Measurements from ENCODE around the gene APBA2.

The APBA2 gene

GRCh38 chr15:28955160-28955992 is 69.6 kb downstream of the APBA2 start:
- DNase-seq (ENCODE audit: low read depth in 3 of 3, low spot score in 1 of 3) = no peak

GRCh38 chr15:28955993-28956421 is 70.2 kb downstream of the APBA2 start:
- DNase-seq (ENCODE audit: low read depth in 3 of 3, low spot score in 1 of 3) = no peak

GRCh38 chr15:28956491-28956890 is 70.7 kb downstream of the APBA2 start:
- no peak for DNase-seq (ENCODE audit: low read depth in 3 of 3, low spot score in 1 of 3)

- no peak for DNase-seq (ENCODE audit: low read depth in 3 of 3, low spot score in 1 of 3)
Observed at GRCh38 chr15:28957606-28958498, 72.1 kb downstream of the APBA2 start.

GRCh38 chr15:28959326-28959725 is 73.6 kb downstream of the APBA2 start:
- no peak for DNase-seq (ENCODE audit: low read depth in 3 of 3, low spot score in 1 of 3)

- DNase-seq (ENCODE audit: low read depth in 3 of 3, low spot score in 1 of 3) = no peak
Observed at GRCh38 chr15:28960979-28961378, 75.2 kb downstream of the APBA2 start.

- no peak for DNase-seq (ENCODE audit: low read depth in 3 of 3, low spot score in 1 of 3)
Observed at GRCh38 chr15:28961391-28961790, 75.6 kb downstream of the APBA2 start.

GRCh38 chr15:28962851-28963710 is 77.3 kb downstream of the APBA2 start:
- no peak for DNase-seq (ENCODE audit: low read depth in 3 of 3, low spot score in 1 of 3)

- no peak for DNase-seq (ENCODE audit: low read depth in 3 of 3, low spot score in 1 of 3)
Observed at GRCh38 chr15:28963711-28964081, 77.9 kb downstream of the APBA2 start.

GRCh38 chr15:28964098-28964497 is 78.3 kb downstream of the APBA2 start:
- DNase-seq (ENCODE audit: low read depth in 3 of 3, low spot score in 1 of 3) = no peak

- no peak for DNase-seq (ENCODE audit: low read depth in 3 of 3, low spot score in 1 of 3)
Observed at GRCh38 chr15:28967066-28967465, 81.3 kb downstream of the APBA2 start.

GRCh38 chr15:28967990-28968389 is 82.2 kb downstream of the APBA2 start:
- DNase-seq (ENCODE audit: low read depth in 3 of 3, low spot score in 1 of 3) = no peak

- DNase-seq (ENCODE audit: low read depth in 3 of 3, low spot score in 1 of 3) = no peak
Observed at GRCh38 chr15:28969511-28970085, 83.8 kb downstream of the APBA2 start.

GRCh38 chr15:28974142-28974541 is 88.4 kb downstream of the APBA2 start:
- no peak for DNase-seq (ENCODE audit: low read depth in 3 of 3, low spot score in 1 of 3)

GRCh38 chr15:28975766-28976179 is 90.0 kb downstream of the APBA2 start:
- DNase-seq (ENCODE audit: low read depth in 3 of 3, low spot score in 1 of 3) = peak; percentile 29 to 44 (median 40)

- no peak for DNase-seq (ENCODE audit: low read depth in 3 of 3, low spot score in 1 of 3)
Observed at GRCh38 chr15:28977377-28978010, 91.7 kb downstream of the APBA2 start.

- DNase-seq (ENCODE audit: low read depth in 3 of 3, low spot score in 1 of 3) = no peak
Observed at GRCh38 chr15:28978011-28978378, 92.2 kb downstream of the APBA2 start.

- no peak for DNase-seq (ENCODE audit: low read depth in 3 of 3, low spot score in 1 of 3)
Observed at GRCh38 chr15:28978661-28979060, 92.9 kb downstream of the APBA2 start.

- no peak for DNase-seq (ENCODE audit: low read depth in 3 of 3, low spot score in 1 of 3)
Observed at GRCh38 chr15:28979208-28979841, 93.6 kb downstream of the APBA2 start.

Data from stimulated activated CD4-positive, alpha-beta T cell treated with anti-CD3 and anti-CD28 coated beads, TNF-alpha, amount 100 ng/mL, for 1 hour (primary cell).